CD4-positive, alpha-beta T cell treated with Interleukin-2 at 100 ng/mL for 4 hours (primary cell): ENCODE measurements around the gene TEX19.
"Not testable (repeated sequence)": the region's sequence is repeated elsewhere in the genome, so short reads cannot be mapped to it uniquely, and the experiment has no call there.

Experiments used
- DNase-seq: peaks from one replicate; pipeline ENCODE4 v3.0.0-alpha.2; 2020; ENCODE audit warnings: low spot score

TEX19 gene

DNA sequence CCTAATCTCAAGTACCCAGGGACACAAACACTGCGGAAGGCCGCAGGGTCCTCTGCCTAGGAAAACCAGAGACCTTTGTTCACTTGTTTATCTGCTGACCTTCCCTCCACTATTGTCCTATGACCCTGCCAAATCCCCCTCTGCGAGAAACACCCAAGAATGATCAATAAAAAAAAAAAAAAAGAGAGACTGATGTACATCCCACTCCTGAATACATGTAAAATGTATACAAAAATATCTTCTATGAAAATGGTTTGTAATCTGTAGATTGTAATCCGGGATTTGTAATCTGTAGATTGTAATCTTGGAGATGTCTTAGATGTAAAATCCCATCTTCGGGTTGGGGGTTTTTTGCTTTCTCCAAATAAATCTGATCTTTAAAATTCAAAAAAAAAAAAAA, 18.2 kb downstream of the TEX19 start:
- not testable (repeated sequence) for DNase-seq

DNA sequence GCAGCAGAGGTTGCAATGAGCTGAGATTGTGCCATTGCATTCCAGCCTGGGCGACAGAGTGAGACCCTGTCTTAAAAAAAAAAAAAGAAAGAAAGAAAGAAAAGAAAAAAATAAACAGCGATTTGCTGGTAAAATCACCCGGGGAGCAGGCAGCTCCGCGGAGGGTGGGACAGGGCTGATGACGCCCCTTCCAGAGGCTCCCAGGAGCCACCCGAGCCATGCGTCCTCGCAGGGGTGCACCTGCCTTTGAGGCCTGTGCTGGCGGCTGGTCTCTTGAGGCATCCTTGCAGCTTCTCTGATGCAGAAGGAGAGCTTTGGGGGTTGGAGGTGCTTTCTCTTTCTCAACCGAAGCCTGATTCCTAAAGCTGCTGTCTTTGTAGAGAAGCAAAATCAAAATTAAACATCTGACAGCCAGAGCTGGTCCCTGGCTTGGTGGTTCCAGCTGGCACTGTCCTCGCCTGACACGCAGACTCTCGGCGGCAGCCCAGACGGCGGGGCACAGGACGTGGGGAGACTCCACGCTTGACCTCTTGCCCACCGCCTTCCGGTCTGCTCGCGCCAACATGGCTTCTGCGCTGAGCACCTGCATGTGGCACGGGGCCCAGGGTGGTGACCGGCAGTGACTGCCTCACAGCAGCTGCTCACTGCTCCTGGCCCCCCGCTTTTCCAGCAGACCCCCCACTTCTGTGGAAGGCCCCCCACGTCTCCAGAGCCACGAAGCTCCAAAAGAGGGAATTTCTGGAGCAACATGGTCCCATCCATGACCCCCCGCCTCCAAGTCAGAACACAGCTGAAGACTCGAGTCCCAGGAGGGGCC, 19.1 kb downstream of the TEX19 start:
- DNase-seq = no peak

DNA sequence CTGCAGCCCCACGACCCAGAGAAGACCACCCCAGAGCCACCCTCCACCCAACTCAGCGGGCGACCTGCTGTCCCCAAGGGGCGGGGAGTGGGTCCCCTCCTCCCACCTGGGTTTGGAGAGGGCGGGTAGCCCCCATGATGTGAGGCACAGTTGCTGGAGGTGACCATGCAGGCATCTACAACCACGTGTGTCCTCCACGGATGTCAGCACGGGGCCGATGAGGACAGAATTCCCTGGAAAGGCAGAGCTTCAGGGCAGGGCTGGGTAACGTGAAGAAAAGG, 19.6 kb downstream of the TEX19 start:
- DNase-seq = no peak

DNA sequence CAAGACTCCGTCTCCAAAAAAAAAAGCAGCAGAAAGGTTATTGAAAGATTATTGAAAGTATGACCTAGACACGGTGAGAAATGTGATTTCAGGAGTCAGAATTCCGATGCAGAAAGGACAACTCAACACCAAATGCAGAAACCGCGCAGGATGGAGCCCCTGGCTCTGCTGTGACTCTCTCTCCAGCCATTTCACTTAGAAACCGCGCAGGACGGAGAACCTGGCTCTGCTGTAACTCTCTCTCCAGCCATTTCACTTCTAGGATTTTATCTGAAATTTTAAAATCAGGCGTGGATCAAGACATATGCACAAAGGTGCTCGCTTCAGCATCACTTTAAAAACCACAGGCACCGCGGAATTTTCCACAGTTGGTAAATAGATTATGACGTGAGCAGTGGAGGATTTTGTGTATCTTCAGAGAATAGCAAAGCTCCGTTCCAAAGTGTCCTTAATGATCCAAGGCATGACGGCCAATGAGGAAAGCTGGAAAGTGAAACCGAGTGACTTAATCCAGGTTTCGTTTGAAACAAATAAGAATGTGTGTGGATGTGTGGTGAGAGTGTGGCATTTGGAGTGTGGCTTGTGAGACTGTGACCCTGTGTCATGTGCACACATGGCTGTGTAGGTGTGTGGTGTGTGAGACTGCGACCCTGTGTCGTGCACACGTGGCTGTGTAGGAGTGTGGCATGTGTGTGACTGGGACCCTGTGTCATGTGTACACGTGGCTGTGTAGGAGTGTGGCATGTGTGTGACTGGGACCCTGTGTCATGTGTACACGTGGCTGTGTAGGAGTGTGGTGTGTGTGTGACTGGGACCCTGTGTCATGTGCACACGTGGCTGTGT, 22.0 kb downstream of the TEX19 start:
- DNase-seq = no peak

DNA sequence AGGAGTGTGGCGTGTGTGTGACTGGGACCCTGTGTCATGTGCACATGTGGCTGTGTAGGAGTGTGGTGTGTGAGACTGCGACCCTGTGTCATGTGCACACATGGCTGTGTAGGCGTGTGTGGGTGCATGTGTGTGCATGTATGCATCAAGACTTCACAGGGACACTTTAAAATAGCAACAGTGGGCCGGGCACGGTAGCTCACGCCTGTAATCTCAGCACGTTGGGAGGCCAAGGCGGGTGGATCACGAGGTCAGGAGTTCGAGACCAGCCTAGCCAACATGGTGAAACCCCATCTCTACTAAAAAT, 22.6 kb downstream of the TEX19 start:
- not testable (repeated sequence) for DNase-seq

DNA sequence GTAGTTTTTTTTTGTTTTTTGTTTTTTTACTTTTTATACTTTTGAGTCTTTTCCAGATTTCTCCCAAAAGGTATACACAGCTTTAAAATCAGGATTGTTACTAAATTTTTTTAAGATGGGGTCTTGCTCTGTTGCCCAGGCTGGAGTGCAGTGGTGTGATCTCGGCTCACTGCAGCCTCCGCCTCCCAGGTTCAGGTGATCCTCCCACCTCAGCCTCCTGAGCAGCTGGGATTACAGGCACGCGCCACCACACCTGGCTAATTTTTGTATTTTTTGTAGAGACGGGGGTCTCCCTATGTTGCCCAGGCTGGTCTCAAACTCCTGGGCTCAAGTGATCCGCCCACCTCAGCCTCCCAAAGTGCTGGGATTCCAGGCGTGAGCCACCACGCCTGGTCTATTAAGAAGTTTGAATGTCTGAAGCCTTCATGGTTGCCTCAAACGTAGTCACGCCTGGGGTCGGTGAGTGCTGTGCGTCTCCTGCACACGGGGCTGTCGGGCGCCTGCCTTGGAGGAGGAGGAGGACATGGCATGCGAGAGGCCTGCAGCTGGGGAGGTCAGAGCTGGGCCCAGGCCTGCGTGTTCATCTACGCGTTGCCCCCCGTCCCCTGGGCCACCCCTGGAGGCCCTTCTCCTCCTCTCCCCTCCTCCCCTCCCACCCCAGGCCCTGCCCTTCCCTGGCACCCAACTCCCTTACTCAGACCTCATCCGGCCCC, 23.3 kb downstream of the TEX19 start:
- not testable (repeated sequence) for DNase-seq

DNA sequence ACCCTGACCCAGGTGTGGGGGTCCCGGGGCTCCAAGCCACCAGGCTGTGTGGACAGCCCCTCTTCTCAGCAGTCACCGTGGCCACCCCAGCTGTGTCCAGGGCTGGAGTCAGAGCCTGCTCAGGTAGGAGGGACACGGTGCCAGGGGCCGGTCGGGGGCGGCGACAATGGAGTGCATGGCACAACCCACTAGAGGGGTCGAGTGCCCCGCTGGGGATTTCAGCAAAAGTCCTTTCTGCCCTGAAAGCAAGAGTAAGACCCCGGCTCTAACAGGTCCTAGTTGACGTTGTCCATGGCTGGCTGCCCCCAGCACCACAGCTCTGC, 23.8 kb downstream of the TEX19 start:
- DNase-seq = no peak

DNA sequence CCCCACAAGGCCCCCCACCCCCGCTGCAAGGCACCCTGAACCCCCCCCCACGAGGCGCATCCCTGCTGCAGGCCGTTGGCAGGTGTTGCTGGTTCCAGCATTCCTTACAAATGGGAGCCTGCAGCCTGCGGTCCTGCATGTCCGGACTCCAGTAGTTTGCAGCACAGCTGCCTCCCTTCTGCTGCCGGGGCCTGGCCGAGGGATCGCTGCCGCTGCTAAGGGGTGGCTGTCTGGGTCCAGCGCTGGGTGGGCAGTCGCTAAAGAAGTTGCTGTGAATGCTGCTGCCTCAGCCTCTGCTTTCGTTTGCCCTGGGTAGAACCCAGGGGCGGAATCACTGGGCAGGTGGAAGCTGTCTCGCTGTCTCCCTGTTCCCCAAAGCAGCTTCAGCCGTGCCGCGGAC, 24.4 kb downstream of the TEX19 start:
- DNase-seq = no peak

DNA sequence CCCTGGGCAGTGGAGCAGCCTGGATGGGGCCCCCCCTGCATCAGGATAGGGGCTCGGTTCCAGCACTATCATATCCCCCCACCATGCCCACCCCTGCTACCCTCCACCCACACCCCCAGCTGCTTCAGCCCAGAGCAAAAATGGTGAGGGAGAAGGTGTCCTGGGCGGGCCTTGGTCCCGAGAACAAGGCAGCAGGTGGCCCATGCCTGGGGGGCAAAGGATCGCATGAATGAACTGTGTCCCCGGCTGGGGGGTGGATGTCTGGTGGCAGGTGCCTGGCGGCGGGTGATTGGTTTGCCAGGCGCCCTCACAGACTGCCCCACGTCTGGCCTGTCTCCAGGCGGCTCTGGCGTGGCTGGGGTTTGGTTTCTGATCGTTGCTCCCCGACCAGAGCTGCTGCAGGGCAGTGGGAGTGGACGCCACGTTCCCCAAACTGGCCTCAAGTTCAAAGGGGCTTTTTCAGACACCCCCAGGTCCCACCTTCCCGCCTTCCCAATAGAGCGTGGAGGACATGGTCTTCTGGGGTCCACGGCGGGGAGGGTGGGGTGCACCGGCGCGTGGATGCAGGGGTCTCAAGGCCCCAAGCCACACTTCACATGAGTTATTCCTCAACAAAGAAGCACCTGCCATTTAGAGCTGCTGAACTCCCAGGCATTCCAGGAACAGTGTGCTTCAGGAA, 25.1 kb downstream of the TEX19 start:
- DNase-seq = no peak

DNA sequence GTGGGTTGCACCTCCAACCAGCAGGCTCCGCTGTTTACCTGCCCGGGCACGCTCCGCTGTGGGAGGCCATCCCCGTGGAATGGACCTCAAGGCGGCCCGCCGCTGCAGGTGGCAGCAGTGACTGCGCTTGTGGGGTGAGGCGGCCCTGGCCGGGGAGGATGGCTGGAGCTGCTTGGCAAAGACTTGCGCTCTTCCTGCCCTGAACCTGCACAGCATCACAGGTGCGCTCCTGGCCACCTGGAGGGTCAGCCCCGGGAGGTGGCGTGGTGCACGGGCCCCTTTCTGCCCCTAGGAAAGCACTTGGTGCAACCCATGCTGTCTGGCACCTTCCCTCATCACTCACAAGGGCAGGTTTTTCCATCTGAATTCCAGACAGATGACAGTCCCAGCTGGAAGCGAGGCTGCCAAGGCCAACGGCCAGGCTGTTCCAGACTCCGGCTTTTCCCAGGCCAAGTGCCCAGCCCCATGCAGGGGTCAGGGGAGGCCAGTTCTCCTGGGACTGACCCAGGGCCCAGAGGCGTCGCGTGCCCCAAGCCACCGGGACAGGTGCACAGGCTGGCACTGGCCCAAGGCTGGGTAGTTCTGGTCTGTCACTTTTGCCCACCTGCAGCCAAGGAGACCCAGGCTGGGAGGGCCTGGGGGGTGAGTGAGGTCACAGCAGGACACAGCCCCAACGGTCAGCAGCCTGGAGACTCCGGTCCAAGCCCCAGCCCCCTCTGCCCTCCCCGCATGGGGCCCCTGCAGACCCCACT, 25.9 kb downstream of the TEX19 start:
- DNase-seq = no peak

DNA sequence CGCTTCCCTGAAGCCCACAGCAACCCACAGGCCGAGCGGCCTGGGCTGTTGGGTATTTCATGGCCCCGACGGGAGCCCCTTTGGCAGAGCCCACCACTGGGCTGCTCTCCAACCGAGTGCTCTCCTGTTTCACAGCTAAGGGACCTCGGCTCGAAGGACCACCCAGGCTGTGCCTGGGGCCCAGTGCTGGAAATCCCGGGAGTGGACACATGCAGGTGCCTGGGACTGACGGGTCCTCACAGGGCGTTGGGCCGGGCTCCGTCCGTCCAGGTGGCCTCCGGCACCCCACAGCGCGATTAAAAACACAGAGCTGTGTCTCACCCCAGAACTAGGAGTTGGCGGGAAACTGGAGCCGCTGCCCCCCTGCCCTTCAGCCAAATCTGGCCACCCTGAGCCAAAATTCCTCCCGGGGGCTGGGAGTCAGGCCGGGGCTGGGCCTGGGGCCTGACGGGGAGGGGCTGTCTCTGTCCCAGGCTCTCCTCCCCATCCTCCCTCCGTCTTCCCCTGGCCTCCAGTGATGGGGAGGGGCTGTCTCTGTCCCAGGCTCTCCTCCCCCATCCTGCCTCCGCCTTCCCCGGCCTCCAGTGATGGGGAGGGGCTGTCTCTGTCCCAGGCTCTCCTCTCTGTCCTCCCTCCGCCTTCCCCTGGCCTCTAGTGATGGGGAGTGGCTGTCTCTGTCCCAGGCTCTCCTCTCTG, 26.7 kb downstream of the TEX19 start:
- DNase-seq = no peak

DNA sequence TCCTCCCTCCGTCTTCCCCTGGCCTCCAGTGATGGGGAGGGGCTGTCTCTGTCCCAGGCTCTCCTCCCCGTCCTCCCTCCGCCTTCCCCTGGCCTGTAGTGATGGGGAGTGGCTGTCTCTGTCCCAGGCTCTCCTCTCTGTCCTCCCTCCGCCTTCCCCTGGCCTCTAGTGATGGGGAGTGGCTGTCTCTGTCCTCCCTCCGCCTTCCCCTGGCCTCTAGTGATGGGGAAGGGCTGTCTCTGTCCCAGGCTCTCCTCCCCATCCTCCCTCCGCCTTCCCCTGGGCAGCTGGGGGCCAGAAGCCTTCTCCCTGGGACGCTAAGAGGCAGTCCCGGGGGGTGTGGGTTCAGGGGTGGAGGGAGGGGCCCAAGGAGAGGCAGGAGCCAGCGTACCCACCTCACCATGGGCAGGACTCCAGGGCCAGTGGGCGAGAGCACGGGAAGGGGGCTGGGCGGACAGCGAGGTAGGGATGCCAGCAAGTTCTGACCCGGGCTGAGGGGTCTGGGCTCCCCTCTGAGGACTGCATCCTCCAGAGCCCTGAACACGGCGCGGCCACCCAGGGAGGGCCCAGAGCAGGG, 27.3 kb downstream of the TEX19 start:
- DNase-seq = no peak

DNA sequence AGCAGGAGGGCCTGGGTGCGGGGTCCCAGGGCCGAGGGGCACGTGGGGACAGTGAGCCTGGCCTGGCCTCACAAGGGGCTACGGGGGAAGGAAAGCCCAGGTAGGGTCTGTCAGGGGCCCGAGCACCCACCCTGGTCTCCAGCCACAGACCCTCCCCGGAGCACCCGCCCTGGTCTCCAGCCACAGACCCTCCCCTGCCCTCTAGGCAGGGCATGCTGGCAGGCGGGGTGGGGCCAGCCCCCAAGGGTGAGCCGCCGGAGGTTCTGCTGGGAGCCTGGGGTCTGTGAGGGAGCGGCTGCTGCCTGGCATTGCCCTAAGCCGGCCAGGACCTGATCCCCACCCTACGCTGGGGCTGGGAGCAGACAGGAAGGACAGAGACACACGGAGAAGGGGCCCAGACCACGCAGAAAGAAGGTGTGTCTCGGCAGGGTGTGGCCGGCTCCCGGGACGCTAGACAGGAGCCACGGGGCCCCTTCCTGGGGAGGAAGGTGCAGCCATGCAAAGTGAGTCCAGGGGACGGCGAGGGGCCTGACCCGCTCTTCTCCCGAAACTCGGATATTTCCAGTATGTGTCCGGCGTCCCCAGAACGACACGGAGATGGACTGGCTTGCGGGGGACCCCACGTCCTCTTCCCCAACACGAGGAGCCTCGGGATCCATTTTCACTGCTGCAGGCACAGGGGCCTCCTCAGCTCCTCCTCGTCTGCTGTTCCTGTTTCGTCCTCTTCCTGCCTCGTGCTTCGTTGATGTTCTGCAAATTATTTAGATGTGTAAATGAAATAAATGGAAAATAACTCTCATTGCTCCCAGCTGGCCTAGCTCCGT, 28.0 kb downstream of the TEX19 start:
- no peak for DNase-seq

DNA sequence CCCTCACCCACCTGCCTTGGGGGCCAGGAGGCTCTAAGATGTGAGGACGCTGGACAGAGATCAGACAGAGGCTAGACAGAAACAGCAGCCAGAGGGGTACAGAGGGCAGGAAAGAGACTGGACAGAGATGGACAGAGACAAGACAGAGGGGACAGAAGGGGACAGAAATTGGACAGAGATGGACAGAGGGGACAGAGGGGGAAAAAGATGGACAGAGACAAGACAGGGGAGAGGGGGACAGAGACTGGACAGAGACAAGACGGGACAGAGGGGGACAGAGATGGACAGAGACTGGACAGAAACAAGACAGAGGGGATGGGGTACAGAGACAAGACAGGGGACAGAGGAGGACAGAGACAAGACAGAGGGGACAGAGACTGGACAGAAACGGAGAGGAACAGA, 28.7 kb downstream of the TEX19 start:
- DNase-seq = no peak

DNA sequence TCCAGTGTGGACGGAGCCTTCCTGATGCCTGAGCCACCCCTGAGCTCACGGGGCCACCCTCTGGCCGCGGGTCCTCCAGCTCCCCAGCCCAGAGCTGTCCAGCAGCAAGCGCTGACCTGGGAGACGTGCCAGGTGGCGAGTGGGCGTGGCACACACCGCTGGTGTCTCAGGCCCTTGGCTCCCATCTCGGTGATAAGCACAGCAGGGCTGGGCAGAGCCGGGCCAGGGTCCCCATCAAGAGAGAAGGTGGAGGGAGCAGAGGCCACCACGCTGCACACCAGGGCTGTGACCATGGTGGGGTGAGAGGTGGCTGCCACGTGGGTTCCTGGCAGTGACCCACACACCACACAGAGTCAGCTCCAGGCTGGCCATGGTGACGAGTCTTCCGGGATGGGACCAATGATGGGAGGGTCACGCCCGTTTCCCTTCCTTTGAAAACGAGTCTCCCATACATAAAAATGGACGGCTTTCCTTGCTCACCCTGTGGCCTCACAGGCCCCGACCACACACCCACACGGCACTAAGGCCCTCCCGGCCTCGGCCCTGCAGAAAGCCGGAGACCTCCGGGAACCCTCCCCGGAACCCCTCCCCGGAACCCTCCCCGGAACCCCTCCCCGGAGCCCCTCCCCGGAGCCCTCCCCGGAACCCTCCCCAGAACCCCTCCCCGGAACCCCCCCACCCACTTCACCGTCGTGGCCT, 29.3 kb downstream of the TEX19 start:
- no peak for DNase-seq

DNA sequence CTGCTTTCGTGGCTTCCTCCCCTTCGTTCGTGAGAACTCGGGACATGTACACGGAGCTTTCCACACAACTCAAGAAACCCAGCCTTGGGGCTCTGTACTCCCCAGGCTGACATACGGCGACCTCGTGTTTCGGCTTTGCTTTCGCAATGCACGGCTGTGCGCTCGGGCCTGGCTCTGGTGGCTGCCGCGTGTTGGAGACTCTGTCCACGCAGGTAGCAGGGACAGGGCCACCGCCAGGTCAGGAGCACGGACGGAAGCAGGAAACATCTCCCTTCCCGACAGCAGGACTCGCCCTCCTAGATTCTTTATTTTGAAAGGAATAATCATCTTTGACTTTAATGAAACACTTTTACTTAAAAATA, 29.9 kb downstream of the TEX19 start:
- no peak for DNase-seq

DNA sequence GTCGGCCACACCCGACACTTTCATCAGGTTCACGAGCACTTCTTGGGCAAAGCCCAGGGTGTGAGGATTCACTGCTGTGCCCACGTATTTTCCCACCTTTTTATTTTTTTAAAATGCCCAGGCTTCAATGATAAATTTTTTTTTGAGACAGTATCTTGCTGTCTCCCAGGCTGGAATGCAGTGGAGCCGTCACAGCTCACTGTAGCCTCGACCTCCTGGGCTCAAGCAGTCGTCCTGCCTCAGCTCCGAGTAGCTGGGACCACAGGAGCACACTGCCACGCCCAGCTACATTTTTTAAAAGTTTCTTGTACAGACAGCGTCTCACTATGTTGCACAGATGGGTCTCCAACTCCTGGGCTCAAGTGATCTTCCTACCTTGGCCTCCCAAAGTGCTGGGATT, 30.3 kb downstream of the TEX19 start:
- no peak for DNase-seq

DNA sequence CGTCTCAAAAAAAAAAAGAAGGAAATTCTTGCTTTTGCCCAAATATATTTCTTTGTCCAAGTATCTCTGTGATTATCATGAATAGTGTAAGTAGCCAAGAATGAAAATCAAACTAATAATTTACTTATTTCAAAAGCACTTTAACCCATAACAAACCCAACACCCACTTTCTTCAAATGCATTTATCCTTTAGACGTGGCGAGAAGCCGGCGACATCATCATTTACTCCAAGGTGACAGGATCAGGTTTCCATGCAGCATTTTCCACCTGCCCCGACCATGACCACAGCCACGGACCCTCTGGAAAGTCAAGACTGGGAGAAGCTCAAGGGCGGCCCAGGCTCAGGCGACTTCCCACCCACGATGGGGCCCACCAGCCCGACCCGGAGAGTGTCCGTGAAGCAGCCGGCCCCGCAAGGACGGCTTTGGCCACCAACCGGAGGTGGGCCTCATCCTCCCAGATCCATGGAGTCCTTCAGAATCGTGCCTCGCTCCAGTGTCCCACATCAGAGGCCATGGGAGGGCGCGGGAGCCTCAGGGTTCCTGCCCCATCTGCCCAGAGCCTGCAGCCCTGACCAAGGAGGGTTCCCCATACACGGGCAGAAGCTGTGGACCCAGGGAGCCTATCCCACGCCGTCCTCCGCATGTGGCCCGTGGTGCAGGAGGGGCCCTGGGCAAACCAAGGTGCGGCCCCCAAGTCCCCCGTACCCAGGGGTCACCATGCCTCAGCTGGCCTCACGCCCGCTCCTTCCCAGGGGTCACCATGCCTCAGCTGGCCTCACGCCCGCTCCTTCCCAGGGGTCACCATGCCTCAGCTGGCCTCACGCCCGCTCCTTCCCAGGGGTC, 31.2 kb downstream of the TEX19 start:
- DNase-seq = no peak
